ENCODE results near the gene IRX5. TPM values are rescaled to one million over a fixed set of nuclear protein-coding genes. Genes with fewer than 3 reads are reported as not detected.

The IRX5 gene
- total RNA-seq, 4 donors from 2014 or later, result 0.20 to 4.1 (median 2.6) TPM

- in situ Hi-C loops (cut with MboI; ENCODE audit: low sequenced_read_pairs in 4 of 4) (no loop called here), intact Hi-C loops (cut with DNase I; ENCODE audit: low total_unique reads) (no loop called here)
- H3K27ac ChIP-seq, result peak overlapping the region in 3 of 4 donors; percentile 7 to 86 (median 47)
- H3K4me3 ChIP-seq, result no peak overlapping the region
- no peaks in the 10 kb centered on the region for H3K4me1 ChIP-seq
- TF ChIP-seq CTCF (IDR thresholded peaks at IDR 0.05 in 4 of 5, conservative IDR thresholded peaks at IDR 0.05 in 1 of 5) (no peak), POLR2A (IDR thresholded peaks at IDR 0.05) (peak in 1 of 2 donors; percentile 53)
- H3K27me3 ChIP-seq, result peaks cover 46 to 65% (median 48%) of the 10 kb centered on the region in 3 donors
- peak; percentile 26 to 87 for ATAC-seq
- no peaks in the 10 kb centered on the region for H3K9me3 ChIP-seq
- no peaks in the 10 kb centered on the region for H3K36me3 ChIP-seq
- no peak for DNase-seq
Measured at GRCh38 chr16:54923055-54923473, 7.6 kb upstream of the IRX5 start.

GRCh38 chr16:54923988-54924387, 6.7 kb upstream of the IRX5 start:
- in situ Hi-C loops (cut with MboI; ENCODE audit: low sequenced_read_pairs in 4 of 4), result no loop called here
- H3K36me3 ChIP-seq, result no peaks in the 10 kb centered on the region
- intact Hi-C loops (cut with DNase I; ENCODE audit: low total_unique reads), result no loop called here
- no peak overlapping the region for H3K4me3 ChIP-seq
- no peak for ATAC-seq
- H3K27ac ChIP-seq, result peak overlapping the region in 2 of 4 donors; percentile 19 to 86
- no peak for DNase-seq
- no peaks in the 10 kb centered on the region for H3K9me3 ChIP-seq
- H3K4me1 ChIP-seq, result no peaks in the 10 kb centered on the region
- H3K27me3 ChIP-seq, result peaks cover 44 to 60% (median 49%) of the 10 kb centered on the region in 3 donors
- TF ChIP-seq CTCF (IDR thresholded peaks at IDR 0.05 in 4 of 5, conservative IDR thresholded peaks at IDR 0.05 in 1 of 5) (no peak), POLR2A (IDR thresholded peaks at IDR 0.05) (no peak)

GRCh38 chr16:54926166-54926838, 4.4 kb upstream of the IRX5 start:
- Histone ChIP-seq H3K4me1 (peaks cover 6 to 17% of the 10 kb centered on the region in 2 donors), H3K4me3 (peak overlapping the region in 1 of 4 donors; percentile 1), H3K9me3 (no peaks in the 10 kb centered on the region), H3K27me3 (peaks cover 32 to 69% (median 60%) of the 10 kb centered on the region in 3 donors), H3K36me3 (no peaks in the 10 kb centered on the region), H3K27ac (peak overlapping the region; percentile 2 to 86 (median 14))
- in situ Hi-C loops (cut with MboI; ENCODE audit: low sequenced_read_pairs in 4 of 4) (loop anchor here in 1 of 4 donors (25.0 kb wide), 2 partner anchors 639 to 739 kb away; partner anchors contain the start of gene IRX3), intact Hi-C loops (cut with DNase I; ENCODE audit: low total_unique reads) (loop anchor here (5.0 kb wide), 1 partner anchor 1424 kb away; the partner anchor contains the start of gene AKTIP)
- DNase-seq (no peak), ATAC-seq (no peak)
- TF ChIP-seq POLR2A (IDR thresholded peaks at IDR 0.05), result no peak
- no peak for TF ChIP-seq CTCF (IDR thresholded peaks at IDR 0.05 in 4 of 5, conservative IDR thresholded peaks at IDR 0.05 in 1 of 5)

GRCh38 chr16:54927125-54928015, 3.3 kb upstream of the IRX5 start:
- H3K4me3 ChIP-seq, result peak overlapping the region; percentile 29 to 68 (median 50)
- peaks cover 40 to 74% (median 71%) of the 10 kb centered on the region in 3 donors for H3K27me3 ChIP-seq
- in situ Hi-C loops (cut with MboI; ENCODE audit: low sequenced_read_pairs in 4 of 4), result loop anchor here in 1 of 4 donors (25.0 kb wide), 2 partner anchors 640 to 740 kb away; partner anchors contain the start of gene IRX3
- ATAC-seq (no peak), DNase-seq (no peak)
- H3K9me3 ChIP-seq, result no peaks in the 10 kb centered on the region
- TF ChIP-seq POLR2A (IDR thresholded peaks at IDR 0.05) (no peak), CTCF (IDR thresholded peaks at IDR 0.05 in 4 of 5, conservative IDR thresholded peaks at IDR 0.05 in 1 of 5) (no peak)
- H3K27ac ChIP-seq, result peak overlapping the region; percentile 64 to 86 (median 70)
- intact Hi-C loops (cut with DNase I; ENCODE audit: low total_unique reads), result loop anchor here (5.0 kb wide), 1 partner anchor 1425 kb away; the partner anchor contains the start of gene AKTIP
- H3K4me1 ChIP-seq, result peaks cover 6 to 20% of the 10 kb centered on the region in 2 donors
- no peaks in the 10 kb centered on the region for H3K36me3 ChIP-seq
